Measurements from ENCODE around the gene TPSAB1. TPM values are rescaled to one million over a fixed set of nuclear protein-coding genes. Genes with fewer than 3 reads are reported as not detected.

Gene TPSAB1
- total and polyA plus RNA-seq, 8 donors, result 1.1 to 17.0 (median 4.9) TPM

GRCh38 chr16:1217526-1217925 lies 23.0 kb upstream of the TPSAB1 start:
- no peak for DNase-seq
- no peaks in the 10 kb centered on the region for H3K36me3 ChIP-seq
- H3K27ac ChIP-seq, result no peak overlapping the region
- no peak for TF ChIP-seq CTCF (IDR thresholded peaks at IDR 0.05)
- H3K27me3 ChIP-seq, result no peaks in the 10 kb centered on the region
- H3K4me3 ChIP-seq, result no peak overlapping the region
- intact Hi-C loops (cut with DNase I), result no loop called here
- no peaks in the 10 kb centered on the region for H3K4me1 ChIP-seq
- 79 to 87% methylated on average over 24 of the region's 24 CpGs for whole genome bisulfite sequencing, 2 donors
- H3K9me3 ChIP-seq, result no peaks in the 10 kb centered on the region
- FAIRE-seq, result no peak
- ATAC-seq, result no peak

- no peak for TF ChIP-seq CTCF (IDR thresholded peaks at IDR 0.05)
- no peaks in the 10 kb centered on the region for H3K4me1 ChIP-seq
- intact Hi-C loops (cut with DNase I), result no loop called here
- WGBS, 2 donors, result 69 to 82% methylated on average over 46 to 49 of the region's 49 CpGs
- no peaks in the 10 kb centered on the region for H3K27me3 ChIP-seq
- FAIRE-seq (no peak), DNase-seq (no peak), ATAC-seq (no peak)
- H3K27ac ChIP-seq, result no peak overlapping the region
- no peak overlapping the region for H3K4me3 ChIP-seq
- no peaks in the 10 kb centered on the region for H3K36me3 ChIP-seq
- H3K9me3 ChIP-seq, result no peaks in the 10 kb centered on the region
These were observed 22.2 kb upstream of the TPSAB1 start for GRCh38 chr16:1218061-1218929.

- Histone ChIP-seq H3K9me3 (no peaks in the 10 kb centered on the region), H3K36me3 (no peaks in the 10 kb centered on the region), H3K27ac (no peak overlapping the region), H3K4me3 (no peak overlapping the region), H3K27me3 (no peaks in the 10 kb centered on the region), H3K4me1 (no peaks in the 10 kb centered on the region)
- FAIRE-seq (no peak), DNase-seq (no peak), ATAC-seq (no peak)
- TF ChIP-seq CTCF (IDR thresholded peaks at IDR 0.05), result no peak
- WGBS, 2 donors, result 60 to 75% methylated on average over 24 of the region's 24 CpGs
- intact Hi-C loops (cut with DNase I), result no loop called here
These were observed 21.4 kb upstream of the TPSAB1 start for GRCh38 chr16:1218930-1219611.

- no peaks in the 10 kb centered on the region for H3K27me3 ChIP-seq
- WGBS, 2 donors, result 76 to 84% methylated on average over 39 to 55 of the region's 55 CpGs
- ATAC-seq, result no peak
These were observed 20.3 kb upstream of the TPSAB1 start for GRCh38 chr16:1220098-1220728.

More at GRCh38 chr16:1220098-1220728, 20.3 kb upstream of the TPSAB1 start:
- Histone ChIP-seq H3K4me1 (no peaks in the 10 kb centered on the region), H3K27ac (no peak overlapping the region), H3K4me3 (no peak overlapping the region), H3K9me3 (no peaks in the 10 kb centered on the region), H3K36me3 (no peaks in the 10 kb centered on the region)
- TF ChIP-seq CTCF (IDR thresholded peaks at IDR 0.05), result no peak
- DNase-seq (no peak), FAIRE-seq (no peak)
- intact Hi-C loops (cut with DNase I), result no loop called here
